T1000 (cell line): ENCODE measurements around the gene KRTAP19-8.

ENCODE experiments used
- DNase-seq: peaks from one replicate; lab custom pipeline; 2025; ENCODE audit warnings: mixed read lengths; lab: John Stamatoyannopoulos, UW

Gene KRTAP19-8, protein sequence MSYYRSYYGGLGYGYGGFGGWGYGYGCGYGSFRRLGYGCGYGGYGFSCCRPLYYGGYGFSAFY

DNA sequence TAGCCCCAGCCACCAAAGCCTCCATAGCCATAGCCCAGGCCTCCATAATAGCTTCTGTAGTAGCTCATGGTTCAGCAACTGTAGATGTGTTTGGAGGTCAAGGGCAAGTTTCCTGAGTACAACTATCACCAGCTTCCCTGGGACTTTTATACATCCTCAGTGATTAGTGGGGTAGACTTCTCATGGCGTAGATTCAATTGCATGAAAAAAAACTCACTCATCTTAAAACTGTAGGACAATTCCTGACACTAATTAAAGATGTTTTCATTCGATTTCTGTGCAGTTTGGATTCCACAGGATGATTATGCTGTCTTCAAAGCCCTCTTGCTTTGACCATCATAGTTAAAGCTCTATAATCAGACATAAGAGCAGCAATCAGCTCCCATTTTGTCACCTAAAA lies at the start of gene KRTAP19-8:
KRTAP19-8 (minus strand) TSS at position 101 of the 400 bp plus-strand sequence; CDS start at position 68, 33 bp downstream.
- DNase-seq = no peak

DNA sequence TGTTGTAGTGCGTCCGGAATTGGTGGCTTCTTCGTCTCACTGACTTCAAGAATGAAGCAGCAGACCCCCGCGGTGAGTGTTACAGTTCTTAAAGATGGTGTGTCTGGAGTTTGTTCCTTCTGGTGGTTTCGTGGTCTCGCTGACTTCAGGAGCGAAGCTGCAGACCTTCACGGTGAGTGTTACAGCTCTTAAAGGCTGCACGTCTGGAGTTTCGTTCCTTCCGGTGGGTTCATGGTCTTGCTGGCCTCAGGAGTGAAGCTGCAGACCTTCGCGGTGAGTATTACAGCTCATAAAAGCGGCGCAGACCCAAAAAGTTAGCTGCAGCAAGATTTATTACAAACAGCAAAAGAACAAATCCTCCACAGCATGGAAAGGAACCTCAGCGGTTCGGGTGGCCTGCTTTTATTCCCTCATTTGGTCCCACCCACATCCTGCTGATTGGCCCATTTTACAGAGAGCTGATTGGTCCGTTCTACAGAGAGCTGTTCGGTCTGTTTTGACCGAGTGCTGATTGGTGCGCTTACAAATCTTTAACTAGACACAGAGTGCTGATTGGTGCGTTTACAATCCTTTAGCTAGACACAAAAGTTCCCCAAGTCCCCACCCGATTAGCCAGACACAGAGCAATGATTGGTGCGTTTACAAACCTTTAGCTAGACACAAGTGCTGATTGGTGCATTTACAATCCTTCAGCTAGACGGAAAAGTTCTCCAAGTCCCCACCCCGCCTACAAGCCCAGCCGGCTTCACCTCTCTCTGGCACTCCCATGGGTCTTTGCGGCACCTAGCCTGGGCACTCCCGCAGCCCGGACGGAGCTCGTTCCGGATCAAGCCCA lies 49.6 kb upstream of the KRTAP19-8 start:
- no peak for DNase-seq

DNA sequence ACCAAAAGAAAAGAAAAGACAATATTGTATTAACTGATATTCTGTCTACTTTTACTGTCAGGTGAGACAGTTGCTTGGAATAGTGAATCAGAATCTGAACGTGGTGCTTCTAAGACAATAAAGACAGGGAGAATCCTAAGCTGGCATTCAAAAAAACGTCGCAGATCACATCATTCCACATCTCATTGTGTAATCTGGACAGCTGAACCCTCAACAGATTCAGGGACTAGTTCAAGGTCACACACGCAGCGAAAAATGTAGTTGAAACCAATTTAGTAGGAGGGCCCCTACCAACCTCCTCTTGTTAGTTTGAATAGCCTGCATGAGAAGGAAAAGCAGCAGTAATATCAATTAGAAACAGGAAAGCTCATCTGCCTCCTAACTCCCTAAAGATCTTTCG lies 46.4 kb upstream of the KRTAP19-8 start:
- DNase-seq = no peak

DNA sequence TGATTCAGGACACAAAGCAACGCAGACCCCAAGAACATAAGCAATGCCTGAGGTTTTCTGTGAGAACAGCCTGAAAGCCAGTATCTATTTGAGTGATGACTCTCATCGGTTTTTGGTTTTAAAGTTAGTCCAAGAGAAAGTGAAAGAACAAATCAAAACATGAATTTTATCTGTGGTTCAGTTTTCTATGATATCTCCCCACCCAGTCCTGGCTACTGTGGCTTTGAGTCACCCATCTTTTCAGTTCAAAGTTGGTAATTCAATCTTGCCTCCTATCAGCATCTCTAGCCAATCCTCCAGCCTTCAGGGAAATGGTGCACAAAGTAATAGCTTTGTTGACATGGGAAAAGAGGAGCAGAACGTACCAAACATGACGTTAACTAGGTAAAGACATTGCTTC lies 40.5 kb upstream of the KRTAP19-8 start:
- DNase-seq = no peak

DNA sequence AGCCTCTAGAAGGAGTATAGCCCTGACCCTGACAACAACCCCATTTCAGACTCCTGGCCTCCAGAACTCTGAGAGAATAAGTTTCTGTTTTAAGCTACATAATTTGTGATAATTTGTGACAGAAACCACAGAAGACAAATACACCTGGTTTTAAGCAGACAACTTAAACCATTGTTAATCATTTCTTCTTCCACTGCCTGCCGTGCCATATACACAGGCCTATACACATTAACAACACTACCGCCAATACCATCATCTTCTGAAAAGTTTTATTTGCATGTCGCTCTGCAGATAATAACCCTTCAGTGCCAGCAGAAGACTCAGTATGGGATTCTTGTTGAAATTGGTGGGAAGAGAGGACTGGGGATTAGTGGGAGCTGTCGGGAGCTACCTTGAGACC lies 39.9 kb upstream of the KRTAP19-8 start:
- DNase-seq = no peak

DNA sequence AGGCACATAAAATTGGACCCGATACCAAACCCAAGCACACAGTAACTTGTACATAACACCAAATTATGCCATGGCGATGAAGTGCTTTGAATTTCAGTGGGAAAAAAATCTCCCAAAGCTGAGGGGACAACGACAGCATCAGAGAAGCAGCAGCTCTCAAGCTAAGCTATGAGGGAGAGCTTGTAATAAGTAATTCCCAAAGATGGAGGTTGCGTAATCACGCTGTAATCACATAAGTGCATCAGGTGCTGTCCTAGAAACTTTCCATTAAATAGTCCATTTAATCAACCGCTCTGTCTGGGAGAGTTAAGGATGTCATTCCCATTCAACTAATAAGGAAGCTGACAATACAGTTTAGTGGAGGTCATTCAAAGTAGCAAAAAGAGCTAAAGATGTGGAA lies 37.6 kb upstream of the KRTAP19-8 start:
- DNase-seq = no peak

DNA sequence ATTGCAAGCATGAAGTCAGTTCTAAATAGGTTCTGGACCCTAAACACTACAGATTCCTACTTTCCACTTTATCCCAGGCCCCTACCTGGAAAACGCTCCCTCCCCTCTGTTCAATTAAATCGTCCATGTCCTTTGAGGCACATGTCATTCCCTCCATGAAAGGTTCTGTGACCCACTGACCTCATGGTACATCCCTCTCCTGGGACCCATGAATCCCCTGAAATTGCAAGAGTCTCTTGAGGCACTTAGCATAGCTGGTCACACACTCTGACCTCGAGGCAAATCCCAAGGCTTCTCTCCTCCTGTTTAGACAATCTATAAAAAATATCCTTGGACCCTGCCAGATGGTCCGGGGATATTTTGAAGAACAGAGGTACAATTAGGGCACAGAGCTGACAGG lies 34.3 kb upstream of the KRTAP19-8 start:
- DNase-seq = no peak

DNA sequence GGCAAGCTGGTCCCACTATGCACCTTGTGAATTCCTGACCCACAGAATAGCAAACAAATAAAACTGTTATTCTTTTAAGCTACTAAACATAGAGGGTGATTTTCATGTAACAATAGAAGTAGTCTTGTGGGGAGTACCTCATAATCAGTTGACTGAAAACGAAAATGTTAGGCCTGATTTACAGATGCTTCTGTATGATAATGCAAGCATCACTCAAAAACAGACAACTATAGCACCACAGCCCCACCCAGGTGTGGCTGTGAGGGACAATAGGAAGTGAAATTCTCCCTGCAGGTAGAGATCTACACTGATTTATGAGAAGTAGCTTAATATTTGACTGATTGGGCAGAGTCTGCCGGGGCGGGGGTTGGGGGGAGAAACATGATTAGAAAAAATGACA lies 26.5 kb upstream of the KRTAP19-8 start:
- no peak for DNase-seq

DNA sequence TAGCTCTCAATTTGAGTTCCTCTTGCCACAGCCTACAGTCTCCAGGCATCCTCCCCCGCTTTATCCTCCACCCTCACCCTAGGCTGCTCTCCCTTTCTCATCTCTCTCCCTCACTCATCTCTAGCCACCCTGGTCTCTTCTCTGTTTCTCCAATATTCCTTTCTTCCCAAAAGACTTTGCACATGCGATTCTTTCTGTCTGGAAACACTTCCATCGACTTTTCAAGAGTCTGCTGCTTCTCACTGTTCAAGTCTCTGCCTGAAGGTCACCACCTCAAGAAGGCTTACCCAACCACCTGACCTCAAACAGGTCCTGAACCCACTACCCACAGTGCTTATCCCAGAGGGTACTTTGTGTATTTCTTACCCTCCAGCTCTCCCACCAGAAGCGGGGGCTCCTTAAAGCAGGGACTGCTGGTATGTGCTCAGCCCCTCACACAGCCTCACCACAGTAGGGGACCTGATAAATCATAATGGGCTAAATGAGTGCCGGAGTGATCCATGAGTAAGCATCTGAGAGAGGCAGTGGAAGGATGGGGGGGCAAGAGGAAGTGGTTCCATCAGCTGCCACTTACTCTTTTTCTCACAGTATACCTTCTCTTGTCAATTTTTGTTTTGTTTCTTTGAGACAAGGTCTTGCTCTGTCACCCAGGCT lies 14.3 kb upstream of the KRTAP19-8 start:
- DNase-seq = no peak

DNA sequence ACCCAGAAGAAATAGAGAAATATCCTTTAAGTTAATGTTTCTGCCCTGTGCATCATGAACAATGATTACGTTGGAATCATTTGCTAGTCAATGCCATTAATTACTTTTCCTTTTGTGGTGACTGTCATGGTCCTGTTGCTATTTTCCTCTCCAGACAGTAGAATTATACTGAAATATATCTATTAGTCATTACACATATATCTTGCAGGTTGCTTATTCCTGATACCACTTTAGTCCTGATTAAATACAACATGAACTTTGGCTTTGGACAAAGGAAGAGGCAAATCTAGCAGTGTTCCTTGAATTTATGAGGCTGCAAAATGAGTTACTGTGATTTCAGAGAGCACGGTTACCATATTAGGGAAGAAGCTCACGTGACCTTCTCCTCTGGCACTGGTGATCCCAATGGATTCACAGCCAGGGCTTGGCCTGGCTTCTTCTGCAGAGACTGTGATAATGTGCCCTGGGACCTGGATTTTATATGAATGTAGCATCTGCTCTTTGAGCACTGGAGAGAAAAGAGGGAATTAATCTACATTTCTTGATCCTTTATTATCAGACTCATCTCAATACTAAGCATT lies 12.4 kb upstream of the KRTAP19-8 start:
- DNase-seq = no peak

DNA sequence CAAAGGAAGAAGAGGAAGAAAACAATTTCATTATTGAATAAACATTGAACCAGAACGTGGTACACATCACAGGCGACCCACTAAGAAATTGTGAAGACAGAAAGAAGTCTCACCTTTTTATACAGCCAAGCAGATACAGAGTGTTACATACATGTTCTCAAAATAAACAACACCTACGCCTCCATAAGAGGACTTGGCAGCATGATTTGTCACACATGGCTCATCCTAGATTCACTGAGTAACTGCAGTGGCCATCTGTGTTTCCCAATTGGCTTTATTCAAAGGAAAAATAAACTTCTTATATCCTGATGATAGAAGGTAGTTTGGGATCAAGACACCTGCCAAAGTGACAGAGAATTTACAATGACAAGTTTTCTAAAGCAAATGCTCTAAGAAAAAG lies 7.6 kb upstream of the KRTAP19-8 start:
- DNase-seq = no peak

DNA sequence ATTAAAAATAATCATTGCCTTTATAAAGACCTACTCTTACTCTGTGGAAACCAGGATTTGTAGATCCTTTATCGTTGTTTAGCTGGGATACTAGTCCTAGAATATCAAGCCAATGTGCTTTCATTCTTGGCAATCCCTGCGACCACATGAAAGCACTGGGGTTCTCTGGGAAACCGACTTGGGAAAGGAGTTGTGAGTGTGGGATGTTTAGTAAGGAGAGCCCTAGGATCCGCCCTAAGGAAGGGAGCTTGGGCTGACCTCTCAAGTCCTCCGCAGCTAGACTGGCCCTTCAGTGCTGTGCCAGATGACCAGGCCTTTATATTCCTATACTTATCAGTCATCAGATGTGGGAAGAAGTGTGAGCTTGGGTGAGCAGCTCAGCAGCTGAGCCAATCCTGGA lies 5.2 kb upstream of the KRTAP19-8 start:
- DNase-seq = no peak

DNA sequence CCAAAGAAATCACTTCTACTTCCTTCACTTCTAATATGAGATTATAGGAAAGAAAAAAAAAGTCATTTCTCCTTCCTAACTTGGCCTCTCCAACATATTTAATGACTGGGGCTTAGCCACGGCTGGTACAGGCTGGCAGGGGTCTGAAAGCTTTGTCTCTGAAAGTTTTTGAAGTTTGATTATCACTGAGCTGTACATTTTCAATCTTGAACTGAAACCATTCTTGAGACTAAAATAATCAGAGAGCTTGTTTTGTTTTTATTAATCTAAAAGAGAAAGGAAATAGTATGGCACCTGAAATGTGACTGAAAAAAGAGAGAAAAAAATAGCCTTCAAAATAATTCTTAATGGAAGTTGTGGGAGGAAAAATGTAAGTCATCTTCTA lies 3.8 kb upstream of the KRTAP19-8 start:
- no peak for DNase-seq

DNA sequence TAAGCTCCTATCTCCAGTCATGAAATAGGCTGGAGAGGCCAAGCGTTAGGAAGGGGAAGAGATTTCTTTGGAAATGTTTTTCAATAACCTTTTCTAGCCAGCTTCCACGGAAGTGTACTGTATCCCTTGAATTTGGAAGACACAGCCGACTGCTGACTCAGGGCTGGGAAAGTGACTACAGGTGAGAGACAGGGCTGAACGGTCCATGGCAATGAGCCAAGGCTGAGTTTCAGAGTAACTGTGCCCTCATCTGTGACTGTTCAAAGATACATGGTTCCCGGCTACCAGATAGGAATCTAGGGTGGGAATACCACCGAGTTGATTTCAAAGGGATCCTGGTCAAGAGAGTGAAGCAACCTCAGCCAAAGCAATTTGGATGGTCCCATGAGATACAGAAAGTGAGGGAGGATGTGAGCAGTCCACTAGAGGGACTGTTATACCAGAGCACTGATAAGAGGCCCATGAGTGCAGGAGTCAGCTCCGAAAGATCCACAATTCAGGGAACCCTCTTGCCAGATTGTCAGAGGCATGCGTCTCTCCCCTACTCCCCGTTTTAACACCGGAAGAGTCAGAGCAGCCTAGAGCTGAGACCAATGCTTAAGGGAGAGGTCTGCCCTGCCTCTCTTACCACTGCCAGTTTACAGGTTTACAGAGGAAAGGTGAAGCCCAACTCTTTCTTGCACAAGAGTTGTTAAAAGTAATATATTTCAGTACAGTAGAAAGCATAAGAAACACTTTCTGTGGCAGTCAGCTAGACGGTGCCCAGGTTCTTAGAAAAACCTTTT lies 3.2 kb upstream of the KRTAP19-8 start:
- DNase-seq = no peak

DNA sequence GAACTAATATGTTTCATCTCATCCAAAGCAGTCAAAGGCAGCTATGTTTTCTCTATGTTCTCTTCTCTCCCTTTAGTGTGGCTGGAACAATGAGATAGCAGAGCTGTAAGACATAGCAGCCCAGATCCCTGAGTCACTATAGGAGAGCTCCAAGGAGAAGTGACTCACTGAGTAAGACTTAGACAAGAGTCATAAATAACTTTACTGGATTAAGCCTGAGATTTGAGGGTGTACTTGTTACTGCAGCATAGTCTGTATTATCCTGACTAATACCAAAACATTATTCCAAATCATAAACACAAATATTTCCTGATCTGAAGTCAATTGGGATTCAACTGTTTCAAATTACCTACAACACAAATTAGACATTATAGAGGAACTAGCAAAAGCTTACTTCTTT lies 3.9 kb downstream of the KRTAP19-8 start:
- DNase-seq = no peak

DNA sequence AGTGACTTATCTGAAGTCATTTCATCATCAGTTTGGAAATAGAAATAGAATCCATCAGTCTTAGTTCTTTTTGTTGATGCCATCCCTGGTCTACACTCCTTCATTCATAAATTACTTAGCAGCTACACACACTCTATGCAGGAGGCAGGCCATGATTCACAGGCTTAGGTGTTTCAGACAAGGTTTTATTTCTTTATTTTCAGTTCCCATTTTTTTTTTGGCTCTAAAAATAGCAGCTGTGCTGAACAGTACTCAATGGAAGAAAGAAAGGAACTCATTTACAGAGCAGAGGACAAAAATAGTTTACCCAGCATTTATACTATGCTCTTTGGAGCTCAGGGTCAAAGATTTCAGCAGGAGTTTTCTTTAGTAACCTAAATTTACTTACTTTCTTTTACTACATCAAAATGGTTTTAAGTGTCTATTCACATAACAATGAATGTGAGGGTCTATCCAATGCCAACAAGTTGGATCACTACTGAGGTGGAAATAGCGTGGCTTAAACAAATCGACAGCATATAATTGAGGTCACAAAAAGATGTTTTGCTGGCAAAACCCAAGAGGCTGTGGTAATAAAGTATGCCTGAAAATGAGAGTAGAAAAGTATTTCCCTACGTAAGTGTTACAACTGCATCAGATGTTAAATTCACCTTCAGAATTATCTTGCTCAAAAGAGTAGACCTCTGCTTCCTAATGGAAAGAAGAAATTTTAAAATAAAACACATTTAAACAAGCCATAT lies 7.7 kb downstream of the KRTAP19-8 start:
- DNase-seq = no peak

DNA sequence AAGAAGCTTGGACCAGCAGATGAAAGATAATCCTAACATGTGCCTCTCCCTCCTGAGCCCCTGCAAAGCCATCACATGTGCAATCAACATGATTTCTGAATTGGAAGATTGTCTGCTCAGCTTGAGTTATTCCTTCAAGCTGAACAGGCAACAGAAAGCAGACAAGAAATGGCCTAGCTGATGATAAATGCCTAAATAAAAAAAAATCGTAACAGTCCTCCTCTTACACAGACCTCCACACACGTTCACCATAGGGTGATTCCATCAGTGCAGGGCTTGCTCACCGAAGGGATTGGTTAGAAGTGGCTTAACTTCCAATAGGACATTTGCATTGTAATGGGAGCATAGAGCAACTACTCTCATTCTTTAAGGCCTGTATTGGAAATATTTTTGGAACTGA lies 14.6 kb downstream of the KRTAP19-8 start:
- no peak for DNase-seq

DNA sequence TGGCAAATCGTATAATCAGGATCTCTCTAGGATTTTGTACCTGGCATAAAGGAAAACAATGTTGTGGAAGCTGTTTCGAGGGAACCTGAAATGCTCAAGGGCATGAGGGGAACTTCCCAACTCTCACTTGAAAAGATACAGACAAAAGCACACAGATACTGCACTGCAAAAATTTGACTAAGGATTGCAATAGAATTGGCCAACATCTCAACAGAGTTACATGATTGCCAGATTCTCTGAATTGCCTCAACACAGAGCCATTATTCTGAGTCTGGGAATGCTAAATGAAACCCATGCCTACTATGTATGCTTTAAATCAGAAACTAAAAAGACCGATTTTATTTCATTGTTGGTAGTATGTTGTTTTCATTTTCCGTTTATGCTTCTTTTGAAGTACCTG lies 16.0 kb downstream of the KRTAP19-8 start:
- no peak for DNase-seq

DNA sequence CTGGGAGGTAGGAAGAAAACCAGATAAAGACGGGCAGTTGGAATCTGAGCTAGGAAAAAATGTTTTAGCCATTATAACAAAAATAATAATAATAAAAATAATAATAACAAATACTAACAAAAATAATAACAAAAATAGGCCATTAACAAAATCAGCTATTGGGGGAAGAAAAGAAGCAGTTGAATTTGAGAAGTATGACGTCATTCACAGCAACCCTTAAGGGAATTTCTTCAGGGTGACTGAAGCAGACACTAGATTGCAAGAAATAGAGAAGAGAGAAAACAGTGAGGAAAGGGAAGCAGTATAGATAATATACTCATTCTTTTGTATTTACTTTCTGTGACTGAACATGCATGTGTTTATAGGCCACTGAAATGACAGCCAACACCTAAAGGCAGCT lies 20.0 kb downstream of the KRTAP19-8 start:
- DNase-seq = no peak

DNA sequence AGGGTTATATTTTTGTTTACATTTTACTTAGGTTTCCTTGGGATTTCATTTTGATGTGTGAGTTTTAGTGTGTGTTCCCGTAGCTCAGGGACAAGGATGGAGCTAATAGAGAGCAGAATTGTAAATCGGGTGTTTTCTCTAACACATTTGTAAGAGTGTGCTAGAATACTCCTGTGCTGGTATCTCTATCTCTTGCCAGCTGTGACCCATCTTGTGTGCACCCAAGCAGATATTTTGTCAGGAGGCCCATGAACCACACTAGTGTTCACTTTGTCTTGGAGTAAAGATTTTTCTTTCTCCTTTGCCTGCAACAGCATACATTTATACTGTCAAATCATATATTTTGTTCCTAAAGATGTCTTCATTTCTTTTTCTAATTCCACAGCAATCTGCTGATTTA lies 23.4 kb downstream of the KRTAP19-8 start:
- DNase-seq = no peak
